SK-N-SH (cell line): Measurements from ENCODE around the gene TTLL1. TPM values are rescaled to one million over a fixed set of nuclear protein-coding genes. Genes with fewer than 3 reads are reported as not detected.

Experiments used
- CTCF ChIA-PET: fragments of 300-600, 350-600 bp; formaldehyde crosslinking; extraction: SDS; loops from one replicate; lab custom pipeline; 2021; lab: Yijun Ruan, JAX
- POLR2A ChIA-PET: fragments of 350-600 bp; sonication (Branson Sonifier 250); formaldehyde crosslinking; extraction: SDS; loops from one replicate; lab custom pipeline; 2020; ENCODE audit warnings: antibody characterized with exemption, inconsistent platforms; lab: Yijun Ruan, JAX
- DNase-seq: peaks from one replicate; pipeline ENCODE4 v3.0.0; 2012
- H2AFZ ChIP-seq: fragments of 200-600 bp; sonication (generic); 2 replicates; pipeline ENCODE4 v1.8.1; 2016; ENCODE audit warnings: antibody characterized with exemption, mild to moderate bottlenecking, low read depth
- H3F3A ChIP-seq: fragments of 200-600 bp; sonication (generic); replicated peaks from 2 replicates; pipeline ENCODE3; 2016; ENCODE audit warnings: antibody characterized with exemption, mild to moderate bottlenecking; ENCODE audit not compliant: insufficient read depth
- H3K27ac ChIP-seq, 2 experiments: fragments of 200-500 bp in 1 of 2; fragments of 200-600 bp in 1 of 2; sonication (Bioruptor generic) in 1 of 2; sonication (generic), shearing (Covaris generic) in 1 of 2; 2 replicates each; pipeline versions ENCODE4 v1.5.1 to v1.6.1; 2014 to 2016; ENCODE audit warnings: low read depth in 2 of 2, inconsistent platforms in 1 of 2, low read length in 1 of 2, mild to moderate bottlenecking in 1 of 2, mixed read lengths in 1 of 2
- H3K27me3 ChIP-seq: fragments of 200-600 bp; sonication (generic), shearing (Covaris generic); 2 replicates; pipeline ENCODE4 v1.6.1; 2016; ENCODE audit warnings: mixed run types; ENCODE audit not compliant: insufficient read depth
- H3K36me3 ChIP-seq, 2 experiments: fragments of 200-500 bp in 1 of 2; fragments of 200-600 bp in 1 of 2; sonication (Bioruptor generic) in 1 of 2; sonication (generic) in 1 of 2; replicated peaks in 1 of 2; 2 replicates each; pipeline versions ENCODE3 to v1.5.1; 2014 to 2016; ENCODE audit warnings: low read length in 1 of 2, mild to moderate bottlenecking in 1 of 2; ENCODE audit not compliant: insufficient read depth in 2 of 2, control insufficient read depth in 1 of 2
- H3K4me1 ChIP-seq, 2 experiments: fragments of 200-500 bp in 1 of 2; fragments of 200-600 bp in 1 of 2; sonication (Bioruptor generic) in 1 of 2; sonication (generic), shearing (Covaris generic) in 1 of 2; 2 replicates each; pipeline versions ENCODE4 v1.5.1 to v1.6.1; 2014 to 2016; ENCODE audit warnings: low read depth in 1 of 2, low read length in 1 of 2, mixed run types in 1 of 2; ENCODE audit not compliant: insufficient read depth in 2 of 2, control insufficient read depth in 1 of 2
- H3K4me2 ChIP-seq: fragments of 200-600 bp; sonication (generic), shearing (Covaris generic); 2 replicates; pipeline ENCODE4 v1.6.1; 2017; ENCODE audit warnings: mixed run types
- H3K4me3 ChIP-seq, 2 experiments: fragments of 200-500 bp in 1 of 2; fragments of 200-600 bp in 1 of 2; sonication (Bioruptor generic) in 1 of 2; sonication (generic), shearing (Covaris generic) in 1 of 2; 2 replicates each; pipeline versions ENCODE4 v1.5.1 to v1.8.1; 2014 to 2016; ENCODE audit warnings: low read depth in 2 of 2, inconsistent platforms in 1 of 2, low read length in 1 of 2, mild to moderate bottlenecking in 1 of 2, mixed read lengths in 1 of 2, moderate library complexity in 1 of 2
- H3K79me2 ChIP-seq: fragments of 200-600 bp; sonication (generic); 2 replicates; pipeline ENCODE4 v1.8.1; 2017; ENCODE audit warnings: mild to moderate bottlenecking; ENCODE audit not compliant: insufficient read depth
- H3K9ac ChIP-seq: fragments of 200-600 bp; sonication (generic); 2 replicates; pipeline ENCODE4 v1.6.1; 2017; ENCODE audit warnings: mixed run types
- H3K9me2 ChIP-seq: fragments of 200-600 bp; sonication (generic); 2 replicates; pipeline ENCODE4 v1.6.1; 2017; ENCODE audit warnings: mixed run types
- H3K9me3 ChIP-seq: fragments of 200-600 bp; sonication (generic); 2 replicates; pipeline ENCODE4 v1.6.1; 2017; ENCODE audit warnings: mixed run types, mild to moderate bottlenecking, moderate library complexity
- H4K20me1 ChIP-seq: fragments of 200-600 bp; sonication (generic); 2 replicates; pipeline ENCODE4 v1.6.1; 2017; ENCODE audit warnings: mild to moderate bottlenecking, mixed run types; ENCODE audit not compliant: insufficient read depth
- CHD2 ChIP-seq: fragments of 150-350 bp; IDR thresholded peaks from 2 replicates; pipeline ENCODE4 v1.6.1; 2018; ENCODE audit warnings: low read length; ENCODE audit not compliant: partially characterized antibody
- CTCF ChIP-seq: fragments of 200-600 bp; sonication (generic); IDR thresholded peaks from 2 replicates; pipeline ENCODE4 v1.6.1; 2017; ENCODE audit warnings: antibody characterized with exemption, mild to moderate bottlenecking, moderate library complexity
- EP300 ChIP-seq, 2 experiments: IDR thresholded peaks; 2 replicates each; pipeline versions ENCODE4 v1.4.0 to v1.6.1; 2012; ENCODE audit warnings: borderline replicate concordance in 1 of 2, low read depth in 1 of 2, low read length in 1 of 2
- EZH2phosphoT487 ChIP-seq: fragments of 200-600 bp; sonication (generic); IDR thresholded peaks from 2 replicates; pipeline ENCODE4 v1.6.1; 2017; ENCODE audit warnings: low read depth, mixed run types, mild to moderate bottlenecking, antibody characterized with exemption, moderate library complexity, borderline replicate concordance
- FOSL2 ChIP-seq: IDR thresholded peaks from 2 replicates; pipeline ENCODE4 v1.4.0; 2012; ENCODE audit warnings: low read depth, mild to moderate bottlenecking, moderate library complexity, borderline replicate concordance
- FOXJ3 ChIP-seq: sonication (generic); formaldehyde crosslinking; IDR thresholded peaks from 2 replicates; pipeline ENCODE4 v1.5.1; 2020; ENCODE audit warnings: mild to moderate bottlenecking, missing genetic modification reagents
- FOXM1 ChIP-seq: IDR thresholded peaks from 2 replicates; pipeline ENCODE4 v1.4.0; 2012; ENCODE audit warnings: low read depth, mild to moderate bottlenecking
- GABPA ChIP-seq: IDR thresholded peaks from 2 replicates; pipeline ENCODE4 v1.4.0; 2012; ENCODE audit warnings: low read depth, mild to moderate bottlenecking
- MEF2A ChIP-seq: IDR thresholded peaks from 2 replicates; pipeline ENCODE4 v1.4.0; 2012; ENCODE audit warnings: low read depth, borderline replicate concordance
- NFIC ChIP-seq: IDR thresholded peaks from 2 replicates; pipeline ENCODE4 v1.4.0; 2012; ENCODE audit warnings: borderline replicate concordance
- NRF1 ChIP-seq: IDR thresholded peaks from 2 replicates; pipeline ENCODE4 v1.6.1; 2012; ENCODE audit warnings: low read depth, mild to moderate bottlenecking, low read length
- PBX3 ChIP-seq: IDR thresholded peaks from 2 replicates; pipeline ENCODE4; 2012
- POLR2AphosphoS5 ChIP-seq: IDR thresholded peaks from 2 replicates; pipeline ENCODE4 v1.6.1; 2012; ENCODE audit warnings: low read depth, low read length
- RAD21 ChIP-seq: IDR thresholded peaks from 2 replicates; pipeline ENCODE4 v1.6.1; 2012; ENCODE audit warnings: mild to moderate bottlenecking, low read length
- RCOR1 ChIP-seq: fragments of 150-350 bp; IDR thresholded peaks from 2 replicates; pipeline ENCODE4 v1.6.1; 2017; ENCODE audit warnings: antibody characterized with exemption, low read length
- RFX5 ChIP-seq: IDR thresholded peaks from 2 replicates; pipeline ENCODE4 v1.6.1; 2012; ENCODE audit warnings: mild to moderate bottlenecking, improper control_type of control experiment, low read length
- RXRA ChIP-seq: IDR thresholded peaks from 2 replicates; pipeline ENCODE4 v1.4.0; 2012; ENCODE audit warnings: low read depth, mild to moderate bottlenecking, borderline replicate concordance
- SIN3A ChIP-seq: IDR thresholded peaks from 2 replicates; pipeline ENCODE4 v1.6.1; 2012; ENCODE audit warnings: low read depth, mild to moderate bottlenecking, low read length, moderate library complexity, borderline replicate concordance
- SMC3 ChIP-seq: IDR thresholded peaks from 2 replicates; pipeline ENCODE4 v1.6.1; 2012; ENCODE audit warnings: low read depth, low read length, improper control_type of control experiment
- TAF1 ChIP-seq: IDR thresholded peaks from 2 replicates; pipeline ENCODE4 v1.6.1; 2012; ENCODE audit warnings: low read depth, mild to moderate bottlenecking, low read length, moderate library complexity, borderline replicate concordance
- TCF12 ChIP-seq: IDR thresholded peaks from 2 replicates; pipeline ENCODE4 v1.4.0; 2012
- USF2 ChIP-seq: fragments of 150-350 bp; IDR thresholded peaks from 2 replicates; pipeline ENCODE4 v1.6.1; 2017; ENCODE audit warnings: antibody characterized with exemption, low read length, low read depth, borderline replicate concordance
- YY1 ChIP-seq: IDR thresholded peaks from 2 replicates; pipeline ENCODE4 v1.4.0; 2012; ENCODE audit warnings: low read depth, mild to moderate bottlenecking
- ZBTB33 ChIP-seq: IDR thresholded peaks from 2 replicates; pipeline ENCODE4 v1.4.0; 2012; ENCODE audit warnings: low read depth, borderline replicate concordance
- WGBS: methylation state at CpG from one replicate; pipeline ENCODE4 v1.1.6; 2017; ENCODE audit warnings: low lambda C conversion rate; 5-methylcytosine and 5-hydroxymethylcytosine counted together
- polyA plus RNA-seq, 3 experiments: library from polyadenylated mRNA; depleted of rRNA; stranded (reverse); fragments of >200 nt; gene quantifications; 2 replicates each; pipeline ENCODE4 v1.2.3, GENCODE V29; 2012
- TF ChIP-seq, protein P1 (sequence below): IDR thresholded peaks from 2 replicates; pipeline ENCODE4 v1.4.0; 2012; ENCODE audit warnings: low read depth, borderline replicate concordance

Gene TTLL1
- polyA plus RNA-seq, 1 of the 3 experiments (the other 2 are of a cell fraction) = 14.0 TPM

- no peak for TF ChIP-seq EZH2phosphoT487
- TF ChIP-seq CHD2 = no peak
- TF ChIP-seq FOXM1 = no peak
- no peak for TF ChIP-seq FOSL2
- no peak for TF ChIP-seq FOXJ3
- TF ChIP-seq, protein P1, sequence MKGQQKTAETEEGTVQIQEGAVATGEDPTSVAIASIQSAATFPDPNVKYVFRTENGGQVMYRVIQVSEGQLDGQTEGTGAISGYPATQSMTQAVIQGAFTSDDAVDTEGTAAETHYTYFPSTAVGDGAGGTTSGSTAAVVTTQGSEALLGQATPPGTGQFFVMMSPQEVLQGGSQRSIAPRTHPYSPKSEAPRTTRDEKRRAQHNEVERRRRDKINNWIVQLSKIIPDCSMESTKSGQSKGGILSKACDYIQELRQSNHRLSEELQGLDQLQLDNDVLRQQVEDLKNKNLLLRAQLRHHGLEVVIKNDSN = no peak
- no peak for TF ChIP-seq USF2
- no peak for TF ChIP-seq NFIC
- no peaks in the 10 kb centered on the region for H3K79me2 ChIP-seq
- no peaks in the 10 kb centered on the region for H3F3A ChIP-seq
- no peak overlapping the region for H3K9ac ChIP-seq
- no peak overlapping the region for H3K4me3 ChIP-seq
- H2AFZ ChIP-seq = no peak overlapping the region
- 74% methylated on average over 8 of the region's 8 CpGs for WGBS
- POLR2A ChIA-PET = no interaction called here
- CTCF ChIA-PET = no interaction called here
- no peak overlapping the region for H3K27ac ChIP-seq
- no peaks in the 10 kb centered on the region for H3K36me3 ChIP-seq
- no peaks in the 10 kb centered on the region for H3K9me2 ChIP-seq
- no peaks in the 10 kb centered on the region for H4K20me1 ChIP-seq
- no peak for DNase-seq
- H3K4me2 ChIP-seq = no peak overlapping the region
- no peaks in the 10 kb centered on the region for H3K27me3 ChIP-seq
- peaks cover 0 to 8% of the 10 kb centered on the region in 2 experiments; a peak in 1 of 4 replicates for H3K4me1 ChIP-seq
- no peaks in the 10 kb centered on the region for H3K9me3 ChIP-seq
Measured at GRCh38 chr22:43096420-43096819, 7.2 kb upstream of the TTLL1 start.

DNA sequence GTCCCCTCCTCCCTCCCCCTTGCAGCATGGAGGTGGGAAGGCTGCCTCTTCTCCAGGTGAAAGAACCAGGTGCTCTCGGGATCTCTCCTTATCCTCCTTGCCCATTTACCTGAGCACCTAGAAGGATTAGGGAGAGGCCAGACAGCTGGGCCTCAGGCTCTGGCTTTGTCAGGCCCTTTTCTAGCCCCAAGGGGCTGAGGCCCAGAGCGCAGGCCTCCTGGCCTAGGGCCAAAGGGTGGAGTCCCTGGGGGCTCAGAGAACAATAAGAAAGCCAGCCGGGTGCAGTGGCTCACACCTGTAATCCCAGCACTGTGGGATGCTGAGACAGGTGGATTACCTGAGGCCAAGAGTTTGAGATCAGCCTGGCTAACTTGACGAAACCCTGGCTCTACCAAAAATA is 5.4 kb upstream of the TTLL1 start:
- Histone ChIP-seq H3K9ac (no peak overlapping the region), H3K36me3 (no peaks in the 10 kb centered on the region), H4K20me1 (no peaks in the 10 kb centered on the region), H2AFZ (no peak overlapping the region), H3K4me1 (peaks cover 0 to 3% of the 10 kb centered on the region in 2 experiments; a peak in 1 of 4 replicates), H3K4me2 (no peak overlapping the region), H3F3A (no peaks in the 10 kb centered on the region), H3K27me3 (no peaks in the 10 kb centered on the region), H3K79me2 (no peaks in the 10 kb centered on the region), H3K9me2 (no peaks in the 10 kb centered on the region), H3K9me3 (no peaks in the 10 kb centered on the region), H3K4me3 (no peak overlapping the region), H3K27ac (no peak overlapping the region)
- DNase-seq = no peak
- WGBS = 54% methylated on average over 3 of the region's 4 CpGs
- TF ChIP-seq SIN3A = no peak
- TF ChIP-seq NRF1 = no peak
- no peak for TF ChIP-seq CTCF
- no peak for TF ChIP-seq RCOR1
- no peak for TF ChIP-seq PBX3
- TF ChIP-seq TAF1 = no peak
- no peak for TF ChIP-seq FOXM1
- TF ChIP-seq POLR2AphosphoS5 = no peak
- no peak for TF ChIP-seq GABPA
- TF ChIP-seq MEF2A = no peak
- TF ChIP-seq ZBTB33 = no peak
- no peak for TF ChIP-seq EP300 (IDR thresholded peaks at IDR 0.05; ENCODE audit: borderline replicate concordance in 1 of 2, low read depth in 1 of 2, low read length in 1 of 2)
- no peak for TF ChIP-seq RFX5
- TF ChIP-seq RXRA = no peak
- no peak for TF ChIP-seq YY1
- TF ChIP-seq TCF12 = no peak
- TF ChIP-seq RAD21 = no peak
- no peak for TF ChIP-seq SMC3
- TF ChIP-seq EZH2phosphoT487 = no peak
- CTCF ChIA-PET = no interaction called here
- POLR2A ChIA-PET = no interaction called here
